Uterus (tissue), 2 donors: ENCODE measurements around the gene IPO11.

ENCODE experiments used
- POLR2A ChIP-seq, 2 donors: fragments of 450-650 bp; IDR thresholded peaks; one replicate each; pipeline ENCODE4 v1.6.1; 2016; ENCODE audit warnings: antibody characterized with exemption in 2 of 2, mild to moderate bottlenecking in 1 of 2, moderate library complexity in 1 of 2
- TF ChIP-seq, protein P1 (sequence below), 4 experiments: fragments of 200-600 bp in 2 of 4; fragments of 450-650 bp in 2 of 4; sonication (generic) in 2 of 4; IDR thresholded peaks; one replicate each; pipeline ENCODE4 v1.5.1; 2016 to 2019; ENCODE audit warnings: antibody characterized with exemption in 4 of 4, mild to moderate bottlenecking in 2 of 4, moderate library complexity in 1 of 4

DNA sequence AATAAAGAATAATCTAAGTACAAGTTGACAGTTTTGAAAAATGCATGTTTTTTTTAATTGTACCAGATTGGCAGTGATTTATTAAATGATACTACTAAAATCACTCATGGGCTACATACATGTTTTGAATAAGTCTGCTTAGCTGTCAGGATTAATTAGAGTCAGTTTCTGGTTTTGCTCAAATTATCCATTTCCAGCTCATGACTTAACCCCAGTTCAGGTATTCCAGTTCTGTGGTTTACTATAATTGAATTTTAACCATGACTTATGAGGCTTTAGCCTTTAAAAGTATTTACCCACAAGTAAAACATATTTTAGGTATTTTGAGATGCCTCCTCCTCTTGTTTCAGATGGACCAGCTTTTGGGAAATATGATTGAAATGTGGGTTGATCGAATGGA is 148.2 kb downstream of the IPO11 start:
- TF ChIP-seq, protein P1, sequence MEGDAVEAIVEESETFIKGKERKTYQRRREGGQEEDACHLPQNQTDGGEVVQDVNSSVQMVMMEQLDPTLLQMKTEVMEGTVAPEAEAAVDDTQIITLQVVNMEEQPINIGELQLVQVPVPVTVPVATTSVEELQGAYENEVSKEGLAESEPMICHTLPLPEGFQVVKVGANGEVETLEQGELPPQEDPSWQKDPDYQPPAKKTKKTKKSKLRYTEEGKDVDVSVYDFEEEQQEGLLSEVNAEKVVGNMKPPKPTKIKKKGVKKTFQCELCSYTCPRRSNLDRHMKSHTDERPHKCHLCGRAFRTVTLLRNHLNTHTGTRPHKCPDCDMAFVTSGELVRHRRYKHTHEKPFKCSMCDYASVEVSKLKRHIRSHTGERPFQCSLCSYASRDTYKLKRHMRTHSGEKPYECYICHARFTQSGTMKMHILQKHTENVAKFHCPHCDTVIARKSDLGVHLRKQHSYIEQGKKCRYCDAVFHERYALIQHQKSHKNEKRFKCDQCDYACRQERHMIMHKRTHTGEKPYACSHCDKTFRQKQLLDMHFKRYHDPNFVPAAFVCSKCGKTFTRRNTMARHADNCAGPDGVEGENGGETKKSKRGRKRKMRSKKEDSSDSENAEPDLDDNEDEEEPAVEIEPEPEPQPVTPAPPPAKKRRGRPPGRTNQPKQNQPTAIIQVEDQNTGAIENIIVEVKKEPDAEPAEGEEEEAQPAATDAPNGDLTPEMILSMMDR (IDR thresholded peaks at IDR 0.05), result no peak
- no peak for TF ChIP-seq POLR2A (IDR thresholded peaks at IDR 0.05)
